Neural progenitor cell (in vitro differentiated cells): Measurements from ENCODE around the gene GHRH.

Source experiments
- CTCF ChIP-seq: fragments of 200-600 bp; sonication (generic); IDR thresholded peaks from 2 replicates; pipeline ENCODE4 v1.5.1; 2017; ENCODE audit warnings: antibody characterized with exemption, mild to moderate bottlenecking
- EZH2phosphoT487 ChIP-seq: fragments of 200-600 bp; sonication (generic); IDR thresholded peaks from 2 replicates; pipeline ENCODE4 v1.6.1; 2017; ENCODE audit warnings: antibody characterized with exemption

- no peak for TF ChIP-seq CTCF
- no peak for TF ChIP-seq EZH2phosphoT487
Observed at GRCh38 chr20:37273988-37274387, 12.4 kb upstream of the GHRH start.
